NCI-H1417 treated with DMSO at 0.1 percent for 48 hours (cell line): ENCODE data around the gene DLG2.
"Not testable (repeated sequence)": the region's sequence is repeated elsewhere in the genome, so short reads cannot be mapped to it uniquely, and the experiment has no call there.

Experiments
- DNase-seq: peaks from one replicate; lab custom pipeline; 2025; lab: John Stamatoyannopoulos, UW

The DLG2 gene

GRCh38 chr11:83455356-83455755 is 2171.8 kb downstream of the DLG2 start:
- DNase-seq = no peak

- DNase-seq = no peak
Measured at GRCh38 chr11:83454674-83455073, 2172.5 kb downstream of the DLG2 start.

GRCh38 chr11:83449338-83449913 is 2177.7 kb downstream of the DLG2 start:
- no peak for DNase-seq

GRCh38 chr11:83448686-83449085 is 2178.5 kb downstream of the DLG2 start:
- DNase-seq = no peak

- DNase-seq = not testable (repeated sequence)
Measured at GRCh38 chr11:83443880-83444279, 2183.3 kb downstream of the DLG2 start.

- DNase-seq = no peak
Measured at GRCh38 chr11:83441601-83442000, 2185.5 kb downstream of the DLG2 start.

- DNase-seq = no peak
Measured at GRCh38 chr11:83441171-83441570, 2186.0 kb downstream of the DLG2 start.

- DNase-seq = no peak
Measured at GRCh38 chr11:83438438-83438837, 2188.7 kb downstream of the DLG2 start.

- DNase-seq = peak; percentile 12
Measured at GRCh38 chr11:83437939-83438338, 2189.2 kb downstream of the DLG2 start.

- no peak for DNase-seq
Measured at GRCh38 chr11:83436855-83437254, 2190.3 kb downstream of the DLG2 start.

GRCh38 chr11:83434812-83435211 is 2192.3 kb downstream of the DLG2 start:
- not testable (repeated sequence) for DNase-seq

- DNase-seq = no peak
Measured at GRCh38 chr11:83427943-83428342, 2199.2 kb downstream of the DLG2 start.

- no peak for DNase-seq
Measured at GRCh38 chr11:83427501-83427900, 2199.6 kb downstream of the DLG2 start.

GRCh38 chr11:83425137-83425466 is 2202.0 kb downstream of the DLG2 start:
- no peak for DNase-seq

GRCh38 chr11:83424376-83425136 is 2202.6 kb downstream of the DLG2 start:
- no peak for DNase-seq

- not testable (repeated sequence) for DNase-seq
Measured at GRCh38 chr11:83422641-83423040, 2204.5 kb downstream of the DLG2 start.

- DNase-seq = no peak
Measured at GRCh38 chr11:83410605-83411565, 2216.3 kb downstream of the DLG2 start.

GRCh38 chr11:83409891-83410290 is 2217.3 kb downstream of the DLG2 start:
- DNase-seq = no peak

GRCh38 chr11:83409476-83409875 is 2217.7 kb downstream of the DLG2 start:
- DNase-seq = no peak

- no peak for DNase-seq
Measured at GRCh38 chr11:83408946-83409345, 2218.2 kb downstream of the DLG2 start.
